ENCODE results near the gene PTPRA. TPM values are rescaled to one million over a fixed set of nuclear protein-coding genes. Genes with fewer than 3 reads are reported as not detected.

The PTPRA gene
- total and polyA plus RNA-seq, 2 of the 4 experiments (the other 2 are of a cell fraction) = 35.0 to 50.0 TPM

DNA sequence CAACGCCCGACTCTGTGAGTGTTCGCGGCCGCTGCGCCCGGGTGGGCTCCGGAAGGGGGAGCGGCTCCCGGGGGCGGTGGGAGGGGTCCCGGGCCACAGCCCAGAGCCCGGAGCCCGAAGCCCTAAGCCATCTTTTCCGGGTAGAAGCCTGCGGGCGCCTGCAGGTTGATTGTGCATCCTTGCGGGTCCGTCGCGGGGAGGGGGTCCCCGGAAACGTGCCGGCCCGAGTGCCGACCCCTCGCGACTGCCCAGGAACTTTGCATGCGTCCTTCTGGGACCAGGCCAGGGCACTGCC, 413 bp downstream of the PTPRA start:
- intact Hi-C loops (cut with micrococcal nuclease) (no loop called here), dilution Hi-C loops (cut with HindIII; ENCODE audit: low sequenced_read_pairs, unreplicated experiment) (no loop called here), in situ Hi-C loops (cut with MboI; ENCODE audit: low sequenced_read_pairs) (loop anchor here (10.0 kb wide), 1 partner anchor 121 kb away; no protein-coding TSS in a partner anchor)
- Histone ChIP-seq H3K4me3 (ENCODE audit: insufficient read depth, low read depth, low read length) (peak overlapping the region; percentile 97), H4K8ac (ENCODE audit: low read depth in 2 of 2, low read length in 2 of 2) (peak overlapping the region in 1 of 2 experiments; percentile 35; a peak in 1 of 4 replicates), H3K9ac (ENCODE audit: low read depth, low read length) (peak overlapping the region; percentile 69), H2BK20ac (ENCODE audit: low read depth, low read length) (no peak overlapping the region), H2AFZ (replicated peaks; ENCODE audit: low read length, poor library complexity) (peak overlapping the region; percentile 97), H3K4ac (ENCODE audit: low read depth, low read length) (peak overlapping the region; percentile 61), H4K5ac (ENCODE audit: low read depth, low read length) (no peak overlapping the region), H3K27me3 (ENCODE audit: control insufficient read depth, insufficient read depth, low read length) (no peaks in the 10 kb centered on the region), H2AK9ac (replicated peaks; ENCODE audit: low read depth, low read length, poor library complexity) (peak overlapping the region; percentile 74), H3K4me1 (ENCODE audit: control insufficient read depth, insufficient read depth, low read length) (peaks cover 14% of the 10 kb centered on the region), H2BK15ac (ENCODE audit: low read depth, low read length) (no peak overlapping the region), H3K4me2 (ENCODE audit: low read depth, low read length) (peak overlapping the region; percentile 92), H3K79me1 (ENCODE audit: low read depth in 1 of 2, low read length in 2 of 2) (peaks cover 12 to 49% of the 10 kb centered on the region in 2 experiments), H3K56ac (ENCODE audit: extremely low read depth, insufficient read depth, low read length) (peak overlapping the region; percentile 13; the same call in 1 of the 2 replicates), H2BK120ac (ENCODE audit: low read depth, low read length) (no peak overlapping the region), H2AK5ac (ENCODE audit: low read depth, low read length) (no peak overlapping the region), H4K20me1 (ENCODE audit: insufficient read depth, low read length) (peaks cover 18% of the 10 kb centered on the region; the same call in 1 of the 2 replicates), H3K9me1 (ENCODE audit: insufficient read depth, low read length) (peaks cover 17% of the 10 kb centered on the region), H3K18ac (ENCODE audit: low read depth, low read length) (no peak overlapping the region), H3K14ac (replicated peaks; ENCODE audit: low read depth, low read length) (peak overlapping the region; percentile 27; the same call in 1 of the 2 replicates), H3K27ac (ENCODE audit: insufficient read depth, low read length) (peak overlapping the region; percentile 45), H3K9me3 (ENCODE audit: control insufficient read depth, insufficient read depth, low read length) (no peaks in the 10 kb centered on the region), H2BK5ac (ENCODE audit: low read depth, low read length, poor library complexity, severe bottlenecking) (peak overlapping the region; percentile 23), H4K91ac (ENCODE audit: insufficient read depth, low read depth, low read length) (no peak overlapping the region), H3K36me3 (ENCODE audit: control insufficient read depth, insufficient read depth, low read length) (no peaks in the 10 kb centered on the region), H3K23ac (ENCODE audit: low read depth, low read length) (0 out of 2 replicates have a peak overlapping the region, but pooled peaks have one; percentile 8)
- DNase-seq = peak; percentile 28
- WGBS, 2 experiments (ENCODE audit: extremely low coverage in 2 of 2, insufficient read length in 1 of 2) = 0% methylated on average over 2 of the region's 29 CpGs; no CpG with 5 or more reads in 1 of the 2 experiments
- CTCF ChIA-PET = interaction anchor here (1.1 to 1.7 kb wide), 2 partner anchors 21 to 127 kb away, joined by 4 read pairs; no protein-coding TSS in a partner anchor
- ATAC-seq (ENCODE audit: low read depth) = peak; percentile 52
- POLR2A ChIA-PET (ENCODE audit: unreplicated experiment) = no interaction called here
- TF ChIP-seq RFX5 (IDR thresholded peaks at IDR 0.05; ENCODE audit: low read depth, low read length) (no peak), BHLHE40 (IDR thresholded peaks at IDR 0.05; ENCODE audit: low read depth, low read length) (0 out of 2 replicates have a peak, but pooled peaks have one; percentile 29)
- no TSS peak for BruUV-seq (replicated peaks)

Measured in IMR-90 (cell line).